Esophagus squamous epithelium (tissue), 4 donors: ENCODE data around the gene NOP16.

Experiments used
- POLR2A ChIP-seq, 4 donors: fragments of 450-650 bp; IDR thresholded peaks; one replicate each; pipeline ENCODE4 v1.6.1; 2017; ENCODE audit warnings: antibody characterized with exemption in 4 of 4, mild to moderate bottlenecking in 4 of 4, moderate library complexity in 3 of 4
- TF ChIP-seq, protein P1 (sequence below), 6 experiments: fragments of 450-650 bp in 4 of 6; fragments of 200-600 bp in 2 of 6; sonication (generic) in 2 of 6; IDR thresholded peaks; one replicate each; pipeline ENCODE4 v1.5.1; 2016 to 2019; ENCODE audit warnings: antibody characterized with exemption in 6 of 6, mild to moderate bottlenecking in 4 of 6, moderate library complexity in 4 of 6

GRCh38 chr5:176341325-176342157 lies 46.9 kb downstream of the NOP16 start:
- TF ChIP-seq, protein P1, sequence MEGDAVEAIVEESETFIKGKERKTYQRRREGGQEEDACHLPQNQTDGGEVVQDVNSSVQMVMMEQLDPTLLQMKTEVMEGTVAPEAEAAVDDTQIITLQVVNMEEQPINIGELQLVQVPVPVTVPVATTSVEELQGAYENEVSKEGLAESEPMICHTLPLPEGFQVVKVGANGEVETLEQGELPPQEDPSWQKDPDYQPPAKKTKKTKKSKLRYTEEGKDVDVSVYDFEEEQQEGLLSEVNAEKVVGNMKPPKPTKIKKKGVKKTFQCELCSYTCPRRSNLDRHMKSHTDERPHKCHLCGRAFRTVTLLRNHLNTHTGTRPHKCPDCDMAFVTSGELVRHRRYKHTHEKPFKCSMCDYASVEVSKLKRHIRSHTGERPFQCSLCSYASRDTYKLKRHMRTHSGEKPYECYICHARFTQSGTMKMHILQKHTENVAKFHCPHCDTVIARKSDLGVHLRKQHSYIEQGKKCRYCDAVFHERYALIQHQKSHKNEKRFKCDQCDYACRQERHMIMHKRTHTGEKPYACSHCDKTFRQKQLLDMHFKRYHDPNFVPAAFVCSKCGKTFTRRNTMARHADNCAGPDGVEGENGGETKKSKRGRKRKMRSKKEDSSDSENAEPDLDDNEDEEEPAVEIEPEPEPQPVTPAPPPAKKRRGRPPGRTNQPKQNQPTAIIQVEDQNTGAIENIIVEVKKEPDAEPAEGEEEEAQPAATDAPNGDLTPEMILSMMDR (IDR thresholded peaks at IDR 0.05): no peak
- TF ChIP-seq POLR2A (IDR thresholded peaks at IDR 0.05): no peak
